K562 (cell line): Measurements from ENCODE around the gene NBR1. TPM values are rescaled to one million over a fixed set of nuclear protein-coding genes. Genes with fewer than 3 reads are reported as not detected.

ENCODE experiments used
- ADNP ChIP-seq: fragments of 200-800 bp; sonication (Bioruptor generic); IDR thresholded peaks from 2 replicates; pipeline ENCODE4 v1.6.1; 2016; ENCODE audit warnings: missing genetic modification characterization, missing compliant biosample characterization
- ATF3 ChIP-seq, 2 experiments: fragments of 450-650 bp in 1 of 2; sonication (generic) in 1 of 2; formaldehyde crosslinking in 1 of 2; IDR thresholded peaks in 1 of 2; conservative IDR thresholded peaks in 1 of 2; 2 replicates each; pipeline versions ENCODE4 v1.6.1 to v1.8.1; 2016 to 2023; ENCODE audit warnings: mild to moderate bottlenecking in 2 of 2, moderate library complexity in 2 of 2, inconsistent platforms in 1 of 2, missing genetic modification reagents in 1 of 2
- GTF3C2 ChIP-seq: IDR thresholded peaks from 3 replicates; pipeline ENCODE4 v1.6.1; 2011; ENCODE audit warnings: borderline replicate concordance, mild to moderate bottlenecking, moderate library complexity; ENCODE audit not compliant: insufficient read length; ENCODE audit errors: extremely low read depth
- HLTF ChIP-seq: fragments of 450-650 bp; IDR thresholded peaks from 2 replicates; pipeline ENCODE4 v1.6.1; 2016
- MBD1 ChIP-seq: fragments of 250-450 bp; sonication (Bioruptor Pico); IDR thresholded peaks from 2 replicates; pipeline ENCODE4 v1.8.0; 2022; ENCODE audit warnings: inconsistent platforms
- NCOR1 ChIP-seq: fragments of 450-650 bp; IDR thresholded peaks from 2 replicates; pipeline ENCODE4 v1.6.1; 2016; ENCODE audit warnings: mild to moderate bottlenecking, moderate library complexity
- NFATC3 ChIP-seq: fragments of 450-650 bp; IDR thresholded peaks from 2 replicates; pipeline ENCODE4 v1.6.1; 2017; ENCODE audit warnings: mild to moderate bottlenecking
- RBM17 ChIP-seq: fragments of 200-400 bp; formaldehyde crosslinking; IDR thresholded peaks from 2 replicates; pipeline ENCODE4 v1.6.1; 2017; ENCODE audit warnings: low read depth, mild to moderate bottlenecking, low read length, borderline replicate concordance
- RBM39 ChIP-seq: fragments of 200-400 bp; formaldehyde crosslinking; optimal IDR thresholded peaks from 2 replicates; pipeline ENCODE3; 2018; ENCODE audit warnings: low read depth, low read length
- SMARCE1 ChIP-seq: fragments of 450-650 bp; IDR thresholded peaks from 2 replicates; pipeline ENCODE4 v1.7.1; 2016; ENCODE audit warnings: mild to moderate bottlenecking
- SNAPC5 ChIP-seq: fragments of 250-450 bp; sonication (Bioruptor Pico); IDR thresholded peaks from 2 replicates; pipeline ENCODE4 v1.8.0; 2021; ENCODE audit warnings: moderate library complexity, mild to moderate bottlenecking, inconsistent platforms
- SRSF3 ChIP-seq: fragments of 200-400 bp; formaldehyde crosslinking; IDR thresholded peaks from 2 replicates; pipeline ENCODE4 v1.6.1; 2016; ENCODE audit warnings: mild to moderate bottlenecking, low read length, moderate library complexity; ENCODE audit not compliant: insufficient read depth
- ZBTB17 ChIP-seq: fragments of 450-650 bp; formaldehyde crosslinking; IDR thresholded peaks from 2 replicates; pipeline ENCODE4 v1.4.0; 2020; ENCODE audit warnings: mild to moderate bottlenecking
- ZBTB34 ChIP-seq: fragments of 250-450 bp; sonication (Bioruptor Pico); IDR thresholded peaks from 2 replicates; pipeline ENCODE4 v1.8.0; 2021; ENCODE audit warnings: mild to moderate bottlenecking, moderate library complexity
- ZFP30 ChIP-seq: fragments of 250-450 bp; sonication (Bioruptor Pico); IDR thresholded peaks from 2 replicates; pipeline ENCODE4 v1.8.0; 2022; ENCODE audit warnings: moderate library complexity, mild to moderate bottlenecking, inconsistent platforms, borderline replicate concordance
- ZNF143 ChIP-seq: sonication (generic); formaldehyde crosslinking; IDR thresholded peaks from 2 replicates; pipeline ENCODE4 v1.9.0; 2022; ENCODE audit warnings: mild to moderate bottlenecking, missing genetic modification reagents
- ZNF384 ChIP-seq: IDR thresholded peaks from 2 replicates; pipeline ENCODE4 v1.6.1; 2012; ENCODE audit warnings: low read depth, low read length, improper control_type of control experiment
- ZNF639 ChIP-seq, 2 experiments: fragments of 200-800 bp in 1 of 2; sonication (Bioruptor generic) in 1 of 2; sonication (generic) in 1 of 2; formaldehyde crosslinking in 1 of 2; IDR thresholded peaks in 1 of 2; conservative IDR thresholded peaks in 1 of 2; 2 replicates each; pipeline versions ENCODE4 v1.5.0 to v1.6.1; 2016 to 2020; ENCODE audit warnings: missing compliant biosample characterization in 1 of 2, missing genetic modification characterization in 1 of 2, missing genetic modification reagents in 1 of 2
- polyA plus RNA-seq, 8 experiments: library from polyadenylated mRNA; depleted of rRNA in 4 of 8; stranded (reverse) in 5 of 8; unstranded in 3 of 8; fragments of >200 nt; fragmentation: Nextera tagmentation in 2 of 8; fragmentation: Illumina TruSeq in 1 of 8; extraction: Ambion mirVana in 2 of 8; extraction: Trizol in 1 of 8; gene quantifications; 2 replicates each; pipeline versions ENCODE4 v1.2.1 to v1.2.3, GENCODE V29; 2011 to 2014; ENCODE audit warnings: inconsistent platforms in 1 of 8, missing spikeins in 1 of 8
- total RNA-seq, 7 experiments: library from RNA; depleted of rRNA in 6 of 7; stranded (reverse); fragments of >200 nt in 6 of 7; fragmentation: Illumina TruSeq in 2 of 7; extraction: Trizol in 2 of 7; gene quantifications; 2 replicates each; pipeline versions ENCODE4 v1.2.1 to v1.2.3, GENCODE V29; 2011 to 2021; ENCODE audit warnings: low replicate concordance in 1 of 7

NBR1 gene
- total and polyA plus RNA-seq, 9 of the 15 experiments (the other 6 are each of a cell fraction or from before 2014, with no cell fraction given), result 4.2 to 70.1 (median 39.9) TPM

- TF ChIP-seq ATF3 (IDR thresholded peaks at IDR 0.05) (peak; percentile 98), ATF3 (CRISPR knock-in tag; conservative IDR thresholded peaks at IDR 0.05) (0 out of 2 replicates have a peak, but pooled peaks have one; percentile 79), ZFP30 (CRISPR knock-in tag) (no peak), SNAPC5 (no peak), RBM17 (no peak), MBD1 (CRISPR knock-in tag) (no peak), SMARCE1 (no peak), ZNF143 (no peak), ZNF384 (no peak), ADNP (tag) (no peak), NFATC3 (peak; percentile 21; the same call in 1 of the 2 replicates), ZNF639 (CRISPR knock-in tag; conservative IDR thresholded peaks at IDR 0.05 in 1 of 2, IDR thresholded peaks at IDR 0.05 in 1 of 2) (no peak), NCOR1 (peak; percentile 29; the same call in 1 of the 2 replicates), ZBTB17 (CRISPR knock-in tag) (no peak), ZBTB34 (no peak), GTF3C2 (no peak), RBM39 (no peak), HLTF (no peak), SRSF3 (no peak)
Measured at GRCh38 chr17:43125133-43125966, 45.7 kb upstream of the NBR1 start, which contains the start of gene BRCA1 (continued).
